SU-DHL-6 (cell line): ENCODE results near the gene CTNND2.

Experiments used
- H2AFZ ChIP-seq: fragments of 200-600 bp; sonication (generic); 2 replicates; pipeline ENCODE4 v1.6.1; 2014; ENCODE audit warnings: low read depth, mild to moderate bottlenecking, moderate library complexity, mixed read lengths, antibody characterized with exemption, low read length; ENCODE audit not compliant: severe bottlenecking
- H3F3A ChIP-seq: fragments of 200-600 bp; shearing (Covaris generic); 2 replicates; pipeline ENCODE4 v1.6.0; 2016; ENCODE audit warnings: antibody characterized with exemption, mild to moderate bottlenecking; ENCODE audit not compliant: insufficient read depth
- H3K27ac ChIP-seq: fragments of 200-600 bp; sonication (generic); 2 replicates; pipeline ENCODE4 v1.5.1; 2016; ENCODE audit warnings: low read depth, mild to moderate bottlenecking, low read length, moderate library complexity, mixed read lengths
- H3K27me3 ChIP-seq: fragments of 200-600 bp; sonication (generic), shearing (Covaris generic); 2 replicates; pipeline ENCODE4 v1.6.0; 2014; ENCODE audit warnings: mild to moderate bottlenecking, low read length
- H3K36me3 ChIP-seq: fragments of 200-600 bp; sonication (generic); 2 replicates; pipeline ENCODE4 v1.6.1; 2014; ENCODE audit warnings: mild to moderate bottlenecking, low read length, mixed read lengths
- H3K4me2 ChIP-seq: fragments of 300-600, 200-600 bp; shearing (Covaris generic), sonication (generic); 2 replicates; pipeline ENCODE4 v1.6.0; 2014; ENCODE audit warnings: low read length, low read depth, mild to moderate bottlenecking; ENCODE audit not compliant: poor library complexity, severe bottlenecking
- H3K4me3 ChIP-seq: fragments of 200-600 bp; sonication (generic); 2 replicates; pipeline ENCODE4 v1.5.1; 2014; ENCODE audit warnings: antibody characterized with exemption, low read length, mild to moderate bottlenecking, mixed read lengths; ENCODE audit not compliant: insufficient read depth, poor library complexity, severe bottlenecking
- H3K79me2 ChIP-seq: fragments of 200-600 bp; sonication (generic); 2 replicates; pipeline ENCODE4 v1.6.1; 2014; ENCODE audit warnings: mild to moderate bottlenecking, low read length, moderate library complexity; ENCODE audit not compliant: insufficient read depth
- H3K9ac ChIP-seq: fragments of 200-600 bp; sonication (generic); 2 replicates; pipeline ENCODE4 v1.7.0; 2014; ENCODE audit warnings: mild to moderate bottlenecking, low read length
- H3K9me2 ChIP-seq: fragments of 200-600 bp; sonication (generic); replicated peaks from 2 replicates; pipeline ENCODE4 v1.6.1; 2014; ENCODE audit warnings: low read length; ENCODE audit not compliant: insufficient read depth
- H3K9me3 ChIP-seq: fragments of 200-600 bp; sonication (generic); 2 replicates; pipeline ENCODE4 v1.6.1; 2014; ENCODE audit warnings: low read length, mixed read lengths; ENCODE audit not compliant: insufficient read depth
- H4K20me1 ChIP-seq: fragments of 200-600 bp; sonication (generic); 2 replicates; pipeline ENCODE4 v1.6.1; 2014; ENCODE audit warnings: low read depth, mild to moderate bottlenecking, antibody characterized with exemption, low read length, moderate library complexity, mixed read lengths
- EZH2phosphoT487 ChIP-seq: fragments of 200-600 bp; sonication (generic), shearing (Covaris generic); conservative IDR thresholded peaks from 2 replicates; pipeline ENCODE4 v1.6.1; 2018; ENCODE audit warnings: mild to moderate bottlenecking, antibody characterized with exemption, low read length, moderate library complexity, mixed read lengths
- TF ChIP-seq, protein P1 (sequence below): fragments of 200-600 bp; sonication (generic); IDR thresholded peaks from one replicate; pipeline ENCODE4 v1.5.1; 2017; ENCODE audit warnings: antibody characterized with exemption, mild to moderate bottlenecking, low read length, moderate library complexity; ENCODE audit not compliant: insufficient read depth, poor library complexity, severe bottlenecking

The CTNND2 gene

DNA sequence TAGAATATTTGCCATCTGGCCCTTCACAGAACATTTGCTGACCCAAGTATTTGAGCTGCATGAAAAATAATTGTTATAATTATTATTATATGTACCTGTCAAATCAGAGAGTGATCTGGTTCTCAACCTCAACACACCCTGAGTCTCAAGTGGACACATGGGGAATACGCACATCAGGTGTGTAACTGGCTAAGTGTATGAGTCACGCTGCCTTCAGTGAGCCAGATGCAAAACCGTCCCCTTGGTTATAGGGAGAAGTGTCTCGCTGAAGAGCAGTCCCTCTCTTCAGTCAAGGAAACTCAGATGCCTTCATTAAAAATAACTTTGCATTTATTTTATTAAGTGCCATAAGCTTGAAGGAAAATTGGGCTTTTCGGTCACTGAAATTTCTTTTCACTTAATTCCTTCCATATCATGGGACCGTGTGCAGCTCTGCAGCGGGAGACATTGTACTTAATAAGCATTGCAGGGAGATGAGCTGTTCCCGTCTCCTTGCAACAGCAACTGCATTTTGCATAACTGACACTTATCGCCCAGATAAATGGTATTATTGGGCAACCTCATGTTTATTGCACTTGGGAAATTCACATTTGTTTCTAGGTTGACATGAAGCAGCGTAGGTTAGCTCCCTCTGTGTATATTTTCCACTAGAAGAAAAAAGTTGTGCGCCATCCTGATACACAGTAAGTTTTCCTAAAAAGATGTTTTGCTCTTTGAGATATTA, 630.9 kb downstream of the CTNND2 start:
- Histone ChIP-seq H3K36me3 (no peaks in the 10 kb centered on the region), H3K9me3 (no peaks in the 10 kb centered on the region), H3K4me2 (no peak overlapping the region), H3K79me2 (no peaks in the 10 kb centered on the region), H3F3A (no peaks in the 10 kb centered on the region), H2AFZ (no peak overlapping the region), H3K9me2 (no peaks in the 10 kb centered on the region), H4K20me1 (no peaks in the 10 kb centered on the region), H3K9ac (no peak overlapping the region), H3K27ac (no peak overlapping the region), H3K27me3 (no peaks in the 10 kb centered on the region), H3K4me3 (no peak overlapping the region)
- no peak for TF ChIP-seq EZH2phosphoT487
- TF ChIP-seq, protein P1, sequence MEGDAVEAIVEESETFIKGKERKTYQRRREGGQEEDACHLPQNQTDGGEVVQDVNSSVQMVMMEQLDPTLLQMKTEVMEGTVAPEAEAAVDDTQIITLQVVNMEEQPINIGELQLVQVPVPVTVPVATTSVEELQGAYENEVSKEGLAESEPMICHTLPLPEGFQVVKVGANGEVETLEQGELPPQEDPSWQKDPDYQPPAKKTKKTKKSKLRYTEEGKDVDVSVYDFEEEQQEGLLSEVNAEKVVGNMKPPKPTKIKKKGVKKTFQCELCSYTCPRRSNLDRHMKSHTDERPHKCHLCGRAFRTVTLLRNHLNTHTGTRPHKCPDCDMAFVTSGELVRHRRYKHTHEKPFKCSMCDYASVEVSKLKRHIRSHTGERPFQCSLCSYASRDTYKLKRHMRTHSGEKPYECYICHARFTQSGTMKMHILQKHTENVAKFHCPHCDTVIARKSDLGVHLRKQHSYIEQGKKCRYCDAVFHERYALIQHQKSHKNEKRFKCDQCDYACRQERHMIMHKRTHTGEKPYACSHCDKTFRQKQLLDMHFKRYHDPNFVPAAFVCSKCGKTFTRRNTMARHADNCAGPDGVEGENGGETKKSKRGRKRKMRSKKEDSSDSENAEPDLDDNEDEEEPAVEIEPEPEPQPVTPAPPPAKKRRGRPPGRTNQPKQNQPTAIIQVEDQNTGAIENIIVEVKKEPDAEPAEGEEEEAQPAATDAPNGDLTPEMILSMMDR, result no peak

DNA sequence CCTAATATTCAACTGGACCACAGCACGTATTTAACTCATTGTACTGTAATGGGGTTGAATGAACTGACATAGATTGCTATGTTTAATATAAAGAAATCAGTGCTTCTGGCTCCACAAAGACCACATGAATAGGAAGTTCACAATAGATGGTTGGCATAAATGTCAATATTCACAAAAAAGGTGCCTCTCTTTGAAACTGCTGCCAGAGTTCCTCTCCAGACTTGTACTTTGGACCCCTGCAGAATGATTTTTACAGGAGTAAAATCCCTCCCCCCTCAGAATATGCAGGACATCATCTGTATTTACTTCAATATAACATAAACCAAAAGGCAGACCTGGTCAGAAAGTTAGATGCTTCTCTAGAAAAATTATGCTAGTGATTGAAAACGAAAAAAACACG, 634.7 kb downstream of the CTNND2 start:
- no peaks in the 10 kb centered on the region for H3K9me2 ChIP-seq
- TF ChIP-seq, protein P1, result no peak
- TF ChIP-seq EZH2phosphoT487, result no peak
- H3K4me2 ChIP-seq, result no peak overlapping the region
- H3K36me3 ChIP-seq, result no peaks in the 10 kb centered on the region
- no peak overlapping the region for H2AFZ ChIP-seq
- no peaks in the 10 kb centered on the region for H3K79me2 ChIP-seq
- no peaks in the 10 kb centered on the region for H3F3A ChIP-seq
- no peak overlapping the region for H3K4me3 ChIP-seq
- H4K20me1 ChIP-seq, result no peaks in the 10 kb centered on the region
- H3K9ac ChIP-seq, result no peak overlapping the region
- no peaks in the 10 kb centered on the region for H3K27me3 ChIP-seq
- no peaks in the 10 kb centered on the region for H3K9me3 ChIP-seq
- H3K27ac ChIP-seq, result no peak overlapping the region

DNA sequence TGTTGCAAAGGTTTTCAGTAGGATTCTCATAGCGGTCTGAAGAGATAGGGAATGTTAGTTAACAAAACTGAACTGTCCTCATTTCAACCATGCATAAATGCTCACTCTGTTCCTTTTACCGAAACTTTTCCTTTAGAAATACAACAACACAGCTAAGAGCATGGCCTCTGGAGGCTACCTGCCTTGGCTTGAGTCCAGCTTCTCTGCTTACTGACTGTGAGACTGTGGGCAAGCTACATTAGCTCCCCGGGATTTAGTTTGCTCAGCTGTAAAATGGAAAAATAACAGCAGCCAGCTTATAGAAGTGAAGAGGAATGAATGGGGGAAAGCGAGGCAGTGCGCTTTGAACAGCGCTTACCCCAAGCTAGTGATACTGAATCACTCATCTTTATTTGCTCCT, 635.4 kb downstream of the CTNND2 start:
- Histone ChIP-seq H3K9me2 (no peaks in the 10 kb centered on the region), H3K4me3 (no peak overlapping the region), H4K20me1 (no peaks in the 10 kb centered on the region), H3F3A (no peaks in the 10 kb centered on the region), H3K36me3 (no peaks in the 10 kb centered on the region), H3K9ac (no peak overlapping the region), H2AFZ (no peak overlapping the region), H3K27ac (no peak overlapping the region), H3K27me3 (no peaks in the 10 kb centered on the region), H3K4me2 (no peak overlapping the region), H3K9me3 (no peaks in the 10 kb centered on the region), H3K79me2 (no peaks in the 10 kb centered on the region)
- TF ChIP-seq, protein P1, result no peak
- no peak for TF ChIP-seq EZH2phosphoT487
